Keratinocyte (primary cell): ENCODE measurements around the gene CCDC92.

Experiments
- EZH2 ChIP-seq: IDR thresholded peaks from one replicate; pipeline ENCODE4 v1.6.1; 2012; ENCODE audit warnings: inconsistent platforms, mild to moderate bottlenecking, low read length, moderate library complexity
- TF ChIP-seq, protein P1 (sequence below), 3 experiments: IDR thresholded peaks in 1 of 3; conservative IDR thresholded peaks in 1 of 3; optimal IDR thresholded peaks in 1 of 3; 2 replicates in 2 of 3; 3 replicates in 1 of 3; pipeline versions ENCODE3 to v1.5.1; 2011; ENCODE audit warnings: low read length in 3 of 3, mild to moderate bottlenecking in 3 of 3, moderate library complexity in 2 of 3, control low read depth in 1 of 3, inconsistent platforms in 1 of 3; ENCODE audit not compliant: insufficient read depth in 2 of 3; ENCODE audit errors: extremely low read depth in 1 of 3

DNA sequence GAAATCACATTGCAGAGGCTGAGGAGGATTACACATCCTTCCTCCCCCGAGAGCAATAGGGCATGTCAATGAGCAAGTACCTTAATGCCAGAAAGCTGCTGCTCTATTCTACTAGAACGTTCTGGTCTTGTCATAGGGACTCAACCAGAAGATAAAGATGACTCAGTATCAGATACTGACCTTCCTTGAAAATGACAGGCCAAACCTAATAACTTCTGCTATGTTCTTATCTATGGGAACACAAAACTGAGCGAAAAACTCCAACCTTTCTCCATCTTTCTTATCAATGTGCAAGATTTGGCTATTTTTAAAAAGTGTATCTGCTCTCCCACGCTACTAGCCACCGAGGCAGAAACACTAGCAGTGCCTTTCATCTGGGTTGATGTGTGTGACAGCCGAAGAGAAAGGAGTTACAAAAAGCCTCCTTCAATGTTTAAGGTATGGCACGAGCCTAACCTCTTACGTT is 5.5 kb downstream of the CCDC92 start:
- no peak for TF ChIP-seq EZH2
- TF ChIP-seq, protein P1, sequence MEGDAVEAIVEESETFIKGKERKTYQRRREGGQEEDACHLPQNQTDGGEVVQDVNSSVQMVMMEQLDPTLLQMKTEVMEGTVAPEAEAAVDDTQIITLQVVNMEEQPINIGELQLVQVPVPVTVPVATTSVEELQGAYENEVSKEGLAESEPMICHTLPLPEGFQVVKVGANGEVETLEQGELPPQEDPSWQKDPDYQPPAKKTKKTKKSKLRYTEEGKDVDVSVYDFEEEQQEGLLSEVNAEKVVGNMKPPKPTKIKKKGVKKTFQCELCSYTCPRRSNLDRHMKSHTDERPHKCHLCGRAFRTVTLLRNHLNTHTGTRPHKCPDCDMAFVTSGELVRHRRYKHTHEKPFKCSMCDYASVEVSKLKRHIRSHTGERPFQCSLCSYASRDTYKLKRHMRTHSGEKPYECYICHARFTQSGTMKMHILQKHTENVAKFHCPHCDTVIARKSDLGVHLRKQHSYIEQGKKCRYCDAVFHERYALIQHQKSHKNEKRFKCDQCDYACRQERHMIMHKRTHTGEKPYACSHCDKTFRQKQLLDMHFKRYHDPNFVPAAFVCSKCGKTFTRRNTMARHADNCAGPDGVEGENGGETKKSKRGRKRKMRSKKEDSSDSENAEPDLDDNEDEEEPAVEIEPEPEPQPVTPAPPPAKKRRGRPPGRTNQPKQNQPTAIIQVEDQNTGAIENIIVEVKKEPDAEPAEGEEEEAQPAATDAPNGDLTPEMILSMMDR (optimal IDR thresholded peaks at IDR 0.05 in 1 of 3, IDR thresholded peaks at IDR 0.05 in 1 of 3, conservative IDR thresholded peaks at IDR 0.05 in 1 of 3; ENCODE audit: extremely low read depth in 1 of 3, insufficient read depth in 2 of 3, low read length in 3 of 3), result no peak
